Motor neuron (in vitro differentiated cells): Measurements from ENCODE around the gene ZBTB7A. TPM values are rescaled to one million over a fixed set of nuclear protein-coding genes. Genes with fewer than 3 reads are reported as not detected.
A peak's percentile ranks its signal among the peaks of the same experiment; 100 is the strongest.
"Not testable (repeated sequence)": the region's sequence is repeated elsewhere in the genome, so short reads cannot be mapped to it uniquely, and the experiment has no call there.

ENCODE experiments used
- ATAC-seq, 8 experiments: fragments of 200-7000 bp; cut with Tn5 transposase; replicated peaks in 6 of 8; 2 replicates each; pipeline ENCODE4 v1.8.0; 2021; ENCODE audit warnings: mild to moderate bottlenecking in 8 of 8, moderate library complexity in 8 of 8
- H3K27ac ChIP-seq, 2 donors: fragments of 250-450 bp; sonication (Bioruptor Pico); 2 replicates each; pipeline ENCODE4 v1.9.0; 2021; ENCODE audit warnings: antibody characterized with exemption in 2 of 2, mild to moderate bottlenecking in 2 of 2, moderate library complexity in 1 of 2
- H3K4me1 ChIP-seq, 2 donors: fragments of 250-450 bp; sonication (Bioruptor Pico); replicated peaks in 1 of 2; 2 replicates each; pipeline ENCODE4 v1.6.1; 2021; ENCODE audit warnings: antibody characterized with exemption in 2 of 2, mild to moderate bottlenecking in 2 of 2, moderate library complexity in 1 of 2
- H3K4me3 ChIP-seq, 5 donors: fragments of 250-450 bp; sonication (Bioruptor Pico); 2 replicates each; pipeline ENCODE4 v1.9.0; 2021; ENCODE audit warnings: antibody characterized with exemption in 5 of 5, mild to moderate bottlenecking in 5 of 5, moderate library complexity in 4 of 5
- WGBS, 10 experiments: fragments of 450-650 bp; shearing (Covaris generic); methylation state at CpG; one replicate each; pipeline ENCODE4 v1.0.0; 2022; 5-methylcytosine and 5-hydroxymethylcytosine counted together
- in situ Hi-C, 9 experiments: fragments of 400-800 bp; cut with MboI; loops; one replicate each; pipeline ENCODE4 v1.15.0; 2021; ENCODE audit warnings: low sequenced_read_pairs in 9 of 9, low pct_unique_long_range_greater_than_20kb in 2 of 9; ENCODE audit not compliant: unreplicated experiment in 9 of 9
- total RNA-seq, 8 experiments: library from RNA; unstranded; fragments of 300-600 nt; gene quantifications; 2 replicates each; pipeline versions ENCODE4 v1.2.3 to v1.2.4, GENCODE V29; 2022

ZBTB7A gene
- total RNA-seq, 8 experiments from 2014 or later = 1.6 to 13.5 (median 4.1) TPM

DNA sequence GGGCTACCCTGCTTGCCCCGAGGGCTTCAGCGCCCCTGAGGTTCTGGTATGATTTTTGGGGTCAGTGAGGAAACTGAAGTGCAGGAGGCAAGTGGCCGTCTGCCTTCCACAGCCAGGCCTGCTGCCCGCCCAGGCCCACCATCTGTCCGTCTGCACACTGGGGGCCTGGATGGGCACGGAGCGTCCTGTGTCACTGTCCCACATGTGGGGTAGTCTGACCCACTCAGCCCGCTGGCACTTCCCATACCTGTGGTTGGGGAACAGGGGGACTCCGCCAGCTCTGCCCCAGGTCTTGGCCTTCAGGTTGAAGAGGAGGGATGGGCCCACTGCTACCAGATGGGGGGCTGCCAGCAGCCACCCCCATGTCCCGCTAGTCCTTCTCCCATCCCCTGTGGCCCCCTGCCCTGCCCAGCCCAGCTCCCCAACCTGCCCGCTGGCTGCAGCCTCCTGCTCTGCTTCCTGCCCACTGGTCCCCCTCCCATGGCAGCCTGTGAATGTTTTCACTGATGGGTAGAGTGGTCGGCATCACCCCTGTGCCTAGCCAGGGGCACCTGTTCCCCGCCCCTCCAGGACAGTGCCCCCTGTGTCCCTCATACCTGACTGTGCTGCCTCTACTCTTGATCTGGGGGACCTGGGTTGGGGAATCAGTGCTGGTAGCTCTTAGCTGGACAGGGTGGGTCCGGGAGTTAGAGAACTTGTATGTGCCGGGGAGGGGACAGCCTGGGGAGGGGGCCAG, 49.6 kb downstream of the ZBTB7A start:
- Histone ChIP-seq H3K4me3 (no peak overlapping the region), H3K4me1 (peaks cover 13 to 23% of the 10 kb centered on the region in 2 donors), H3K27ac (peak overlapping the region in 1 of 2 donors; percentile 96)
- WGBS, 10 experiments = 100% methylated on average over 2 of the region's 15 CpGs; no CpG with 5 or more reads in 9 of the 10 experiments
- in situ Hi-C loops = no loop called here
- ATAC-seq = no peak

DNA sequence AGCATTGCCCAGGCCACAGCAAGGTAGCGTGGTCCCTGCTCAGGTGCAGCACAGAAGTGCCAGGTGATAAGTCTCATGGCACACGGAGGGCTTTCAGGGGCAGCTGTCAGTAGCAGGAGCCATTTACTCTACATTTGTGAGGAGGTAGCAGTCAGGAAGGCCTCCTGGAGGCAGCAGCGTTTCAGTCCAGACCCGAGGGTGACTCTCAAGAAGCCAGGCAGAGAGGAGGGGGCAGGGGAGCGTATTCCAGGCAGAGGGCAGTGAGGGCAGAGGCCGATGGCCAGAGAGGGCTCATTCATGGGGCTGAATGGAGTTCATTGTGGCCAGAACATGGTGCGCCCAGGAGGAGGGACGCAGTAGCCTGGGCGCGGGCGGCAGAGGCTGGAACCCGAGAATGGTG, 50.2 kb downstream of the ZBTB7A start:
- no peak for ATAC-seq
- 77 to 81% methylated on average over 4 to 9 of the region's 12 CpGs; no CpG with 5 or more reads in 8 of the 10 experiments for WGBS, 10 experiments
- in situ Hi-C loops = no loop called here
- Histone ChIP-seq H3K27ac (peak overlapping the region; percentile 82 to 96), H3K4me1 (peaks cover 13 to 23% of the 10 kb centered on the region in 2 donors), H3K4me3 (no peak overlapping the region)

- ATAC-seq = peak in 5 of 8 experiments; percentile 87 to 92 (median 89)
- in situ Hi-C loops = no loop called here
- Histone ChIP-seq H3K4me1 (peaks cover 13 to 23% of the 10 kb centered on the region in 2 donors), H3K27ac (peak overlapping the region; percentile 82 to 96), H3K4me3 (peak overlapping the region; percentile 2 to 36 (median 24))
- 0 to 100% (median 0%) methylated on average over 1 to 6 of the region's 37 CpGs; no CpG with 5 or more reads in 5 of the 10 experiments for WGBS, 10 experiments
These were observed 50.8 kb downstream of the ZBTB7A start for GRCh38 chr19:4015705-4016402.

- ATAC-seq = peak in 5 of 8 experiments; percentile 66 to 84 (median 81)
- H3K27ac ChIP-seq = peak overlapping the region; percentile 82 to 96
- H3K4me3 ChIP-seq = peak overlapping the region in 4 of 5 donors; percentile 23 to 36 (median 26)
- WGBS, 10 experiments = 81% methylated on average over 3 to 6 of the region's 25 CpGs; no CpG with 5 or more reads in 8 of the 10 experiments
- in situ Hi-C loops = no loop called here
- H3K4me1 ChIP-seq = peaks cover 14 to 33% of the 10 kb centered on the region in 2 donors
These were observed 51.9 kb downstream of the ZBTB7A start for GRCh38 chr19:4014541-4015491.

- 94 to 100% (median 100%) methylated on average over 1 to 11 of the region's 20 CpGs; no CpG with 5 or more reads in 7 of the 10 experiments for WGBS, 10 experiments
- Histone ChIP-seq H3K4me1 (peaks cover 22 to 41% of the 10 kb centered on the region in 2 donors), H3K4me3 (no peak overlapping the region), H3K27ac (peak overlapping the region; percentile 46 to 96)
- in situ Hi-C loops = no loop called here
- ATAC-seq = no peak
These were observed 52.7 kb downstream of the ZBTB7A start for GRCh38 chr19:4013886-4014540.

DNA sequence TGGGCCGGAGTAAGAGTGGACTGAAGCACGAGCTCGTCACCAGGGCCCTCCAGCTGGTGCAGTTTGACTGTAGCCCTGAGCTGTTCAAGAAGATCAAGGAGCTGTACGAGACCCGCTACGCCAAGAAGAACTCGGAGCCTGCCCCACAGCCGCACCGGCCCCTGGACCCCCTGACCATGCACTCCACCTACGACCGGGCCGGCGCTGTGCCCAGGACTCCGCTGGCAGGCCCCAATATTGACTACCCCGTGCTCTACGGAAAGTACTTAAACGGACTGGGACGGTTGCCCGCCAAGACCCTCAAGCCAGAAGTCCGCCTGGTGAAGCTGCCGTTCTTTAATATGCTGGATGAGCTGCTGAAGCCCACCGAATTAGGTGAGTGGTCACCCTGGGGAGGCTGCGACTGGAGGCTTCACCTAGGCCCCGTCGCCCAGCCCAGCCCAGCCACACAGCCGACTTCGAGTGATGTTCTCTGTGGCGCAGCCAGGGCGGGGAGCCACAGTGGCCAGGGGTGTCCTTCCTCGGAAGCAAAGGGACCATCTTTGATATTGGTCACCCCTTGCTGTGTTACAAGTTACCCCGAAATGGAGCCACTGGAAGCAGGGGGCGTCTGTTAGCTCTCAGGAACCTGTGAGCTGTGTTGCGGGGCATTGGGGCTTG, 53.6 kb downstream of the ZBTB7A start:
- Histone ChIP-seq H3K4me1 (peaks cover 29 to 47% of the 10 kb centered on the region in 2 donors), H3K4me3 (no peak overlapping the region), H3K27ac (no peak overlapping the region)
- in situ Hi-C loops = no loop called here
- 69 to 100% (median 95%) methylated on average over 1 to 15 of the region's 33 CpGs; no CpG with 5 or more reads in 2 of the 10 experiments for WGBS, 10 experiments
- no peak for ATAC-seq

- peaks cover 29 to 47% of the 10 kb centered on the region in 2 donors for H3K4me1 ChIP-seq
- ATAC-seq = no peak
- no peak overlapping the region for H3K4me3 ChIP-seq
- WGBS, 10 experiments = 40 to 100% (median 90%) methylated on average over 1 to 10 of the region's 27 CpGs; no CpG with 5 or more reads in 3 of the 10 experiments
- H3K27ac ChIP-seq = no peak overlapping the region
- in situ Hi-C loops = no loop called here
These were observed 54.4 kb downstream of the ZBTB7A start for GRCh38 chr19:4012092-4012974.

- ATAC-seq, H3K4me3 ChIP-seq, H3K27ac ChIP-seq, in situ Hi-C loops: not testable (repeated sequence)
- WGBS, 10 experiments = no CpG with 5 or more reads among the region's 6 CpGs
- H3K4me1 ChIP-seq = peaks cover 31 to 45% of the 10 kb centered on the region in 2 donors
These were observed 55.3 kb downstream of the ZBTB7A start for GRCh38 chr19:4011430-4011829.

DNA sequence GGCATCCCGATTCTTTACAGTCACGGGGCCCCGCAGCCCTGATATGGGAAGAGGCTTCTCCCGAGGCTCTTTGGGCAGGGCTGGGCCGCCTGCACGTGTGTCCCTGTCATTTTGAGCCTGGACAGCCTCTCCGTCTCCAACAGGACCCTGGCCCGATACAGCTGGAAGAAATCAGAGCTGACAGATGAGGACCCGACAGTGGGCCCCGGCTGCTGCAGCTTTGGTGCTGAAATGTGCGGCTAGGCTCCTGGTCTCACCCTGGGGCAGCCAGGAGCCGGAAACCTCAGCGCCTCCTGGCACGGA, 55.9 kb downstream of the ZBTB7A start:
- peaks cover 28 to 38% of the 10 kb centered on the region in 2 donors for H3K4me1 ChIP-seq
- ATAC-seq = no peak
- H3K4me3 ChIP-seq = no peak overlapping the region
- 40 to 80% (median 45%) methylated on average over 1 to 5 of the region's 14 CpGs; no CpG with 5 or more reads in 7 of the 10 experiments for WGBS, 10 experiments
- in situ Hi-C loops = no loop called here
- H3K27ac ChIP-seq = no peak overlapping the region

DNA sequence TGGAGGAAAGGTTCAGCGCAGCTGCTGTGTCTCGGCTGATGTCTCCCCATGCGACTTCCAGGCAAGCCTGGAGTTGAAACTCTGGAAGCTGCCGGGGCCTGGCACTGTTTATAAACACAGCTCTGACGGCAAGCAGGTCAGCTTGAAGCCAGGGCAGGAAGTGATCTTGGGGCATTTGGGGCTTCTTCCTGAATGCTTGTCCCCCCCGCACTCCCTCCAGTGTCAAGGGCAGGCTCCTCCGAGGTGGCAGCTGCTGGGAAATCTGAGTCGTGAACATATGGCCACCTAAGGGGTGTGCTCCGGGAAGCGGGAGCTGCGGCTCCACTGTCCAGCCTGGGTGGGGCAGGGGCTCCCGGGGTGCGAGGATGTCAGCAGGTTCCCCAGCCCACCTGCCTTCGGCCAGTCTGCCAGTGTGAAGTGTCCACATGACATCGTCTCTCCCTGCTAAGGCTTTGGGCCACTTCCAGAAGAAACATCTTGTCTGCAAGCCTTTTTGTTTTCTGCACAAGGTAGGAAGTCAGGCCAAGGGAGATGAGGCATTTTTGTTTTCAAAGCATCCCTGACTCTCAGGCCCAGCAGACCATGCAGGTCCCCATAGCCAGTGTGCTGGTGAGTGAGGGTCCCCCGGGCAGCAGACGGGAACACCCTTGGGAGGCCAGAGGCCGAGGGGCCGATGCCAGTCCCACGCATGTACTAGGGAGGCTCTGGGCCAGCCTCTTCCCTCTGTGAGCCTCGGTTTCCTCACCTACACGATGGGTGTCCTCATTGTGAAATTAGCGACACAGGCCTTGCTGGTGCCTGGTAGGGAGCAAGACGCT, 56.5 kb downstream of the ZBTB7A start:
- 40 to 64% (median 50%) methylated on average over 1 to 7 of the region's 24 CpGs; no CpG with 5 or more reads in 4 of the 10 experiments for WGBS, 10 experiments
- no peak for ATAC-seq
- Histone ChIP-seq H3K4me3 (peak overlapping the region in 2 of 5 donors; percentile 21 to 99), H3K27ac (no peak overlapping the region), H3K4me1 (peaks cover 24 to 35% of the 10 kb centered on the region in 2 donors)
- in situ Hi-C loops = no loop called here
